ENCODE results near the gene MYH7. TPM values are rescaled to one million over a fixed set of nuclear protein-coding genes. Genes with fewer than 3 reads are reported as not detected.
A peak's percentile ranks its signal among the peaks of the same experiment; 100 is the strongest.

MYH7 gene

DNA sequence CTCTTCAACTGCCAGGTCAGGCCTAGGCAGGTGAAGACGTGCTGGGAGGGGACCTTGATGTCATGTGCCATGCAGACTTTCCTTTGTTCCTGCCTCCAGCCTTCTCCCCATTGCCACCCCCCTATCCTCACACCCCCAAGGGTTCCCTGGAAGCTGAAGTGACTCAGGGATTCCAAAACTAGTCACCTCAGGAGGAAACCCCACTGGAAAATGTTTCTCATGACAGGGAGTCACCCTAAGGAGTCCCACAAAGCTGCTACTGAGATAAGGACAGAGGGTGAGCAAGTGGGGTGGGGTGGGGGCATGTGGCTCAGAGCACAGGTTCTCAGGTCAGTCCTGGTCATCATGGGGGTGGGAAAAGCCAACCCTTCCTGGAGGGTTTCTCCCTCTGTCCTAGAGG lies 65.2 kb downstream of the MYH7 start:
- H3K27me3 ChIP-seq (ENCODE audit: control insufficient read depth, insufficient read depth, low read length), result peaks cover 59% of the 10 kb centered on the region
- H3K9ac ChIP-seq (ENCODE audit: low read depth, low read length), result no peak overlapping the region
- no peak overlapping the region for H3K4me2 ChIP-seq (ENCODE audit: low read length)
- H3K36me3 ChIP-seq (ENCODE audit: insufficient read depth, low read length), result no peaks in the 10 kb centered on the region
- H3K4me1 ChIP-seq (ENCODE audit: control insufficient read depth, insufficient read depth, low read length), result no peaks in the 10 kb centered on the region
- H3K9me3 ChIP-seq (replicated peaks; ENCODE audit: low read length), result no peaks in the 10 kb centered on the region
- H3K4me3 ChIP-seq (ENCODE audit: low read length), result no peak overlapping the region

DNA sequence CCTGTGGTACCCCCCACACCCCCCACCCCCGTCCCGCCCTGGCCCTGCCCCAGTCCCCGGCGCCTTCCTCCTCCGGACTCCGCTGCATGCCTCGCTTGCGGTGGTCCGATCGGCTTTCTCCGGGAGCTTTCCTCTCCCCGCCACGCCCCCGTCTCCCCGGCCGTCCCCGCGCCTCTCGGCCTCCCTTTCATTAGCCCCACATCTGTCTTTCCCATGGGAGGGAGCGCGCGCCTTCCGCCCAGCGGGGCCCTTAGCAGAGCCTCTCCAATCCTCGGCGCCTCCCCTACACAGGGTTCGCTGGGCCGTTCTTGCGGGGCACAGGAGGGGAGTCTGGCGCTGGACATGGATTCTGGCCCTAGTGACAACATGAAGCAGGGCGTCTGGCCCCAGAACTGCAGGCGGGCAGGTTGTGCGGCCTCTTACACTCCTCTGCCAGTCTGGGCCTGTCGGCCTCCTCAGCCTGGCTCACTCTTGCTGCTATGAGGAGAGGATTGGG lies 69.0 kb downstream of the MYH7 start:
- no peaks in the 10 kb centered on the region for H3K4me1 ChIP-seq (ENCODE audit: control insufficient read depth, insufficient read depth, low read length)
- H3K4me3 ChIP-seq (ENCODE audit: low read length), result no peak overlapping the region
- H3K4me2 ChIP-seq (ENCODE audit: low read length), result peak overlapping the region; percentile 20
- no peaks in the 10 kb centered on the region for H3K9me3 ChIP-seq (replicated peaks; ENCODE audit: low read length)
- no peak overlapping the region for H3K9ac ChIP-seq (ENCODE audit: low read depth, low read length)
- no peaks in the 10 kb centered on the region for H3K36me3 ChIP-seq (ENCODE audit: insufficient read depth, low read length)
- H3K27me3 ChIP-seq (ENCODE audit: control insufficient read depth, insufficient read depth, low read length), result peaks cover 77% of the 10 kb centered on the region

DNA sequence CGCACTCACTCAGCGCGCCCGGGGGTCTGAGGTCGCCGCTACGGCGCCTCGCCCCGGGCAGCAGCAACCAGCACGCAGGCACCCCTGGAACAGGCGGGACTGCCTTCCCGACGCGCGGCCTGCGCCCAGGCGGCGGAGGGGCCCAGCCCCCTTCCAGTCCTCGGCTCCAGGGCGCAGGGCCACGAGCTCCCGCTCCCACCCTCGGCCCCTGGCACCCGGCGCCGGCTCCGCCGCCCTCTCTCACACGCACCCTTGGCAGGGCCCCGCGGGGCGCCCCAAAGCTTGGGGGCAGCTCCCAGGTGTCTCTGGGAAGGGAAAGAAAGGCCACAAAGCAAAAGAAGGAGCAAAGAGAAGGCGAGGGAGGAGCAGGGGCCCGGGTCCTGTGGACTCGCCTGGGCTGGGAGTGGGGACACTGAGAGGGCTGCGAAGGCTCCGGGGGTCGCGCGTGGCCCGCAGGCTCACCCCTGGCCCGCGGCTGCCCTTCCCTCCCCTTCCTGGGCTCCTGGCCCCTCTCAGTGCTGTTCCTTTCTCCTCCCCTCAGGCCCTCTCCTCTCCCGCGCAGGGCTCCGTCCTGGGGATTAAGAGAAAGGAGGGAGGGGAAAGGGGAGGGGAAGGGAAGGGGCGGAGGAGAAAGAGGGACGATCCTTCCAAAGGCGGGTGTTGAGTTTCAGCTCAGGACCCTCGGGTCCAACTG lies 69.6 kb downstream of the MYH7 start:
- Histone ChIP-seq H3K9ac (ENCODE audit: low read depth, low read length) (peak overlapping the region; percentile 56), H3K4me1 (ENCODE audit: control insufficient read depth, insufficient read depth, low read length) (no peaks in the 10 kb centered on the region), H3K4me2 (ENCODE audit: low read length) (peak overlapping the region; percentile 76), H3K4me3 (ENCODE audit: low read length) (peak overlapping the region; percentile 61), H3K27me3 (ENCODE audit: control insufficient read depth, insufficient read depth, low read length) (peaks cover 78% of the 10 kb centered on the region), H3K36me3 (ENCODE audit: insufficient read depth, low read length) (no peaks in the 10 kb centered on the region), H3K9me3 (replicated peaks; ENCODE audit: low read length) (no peaks in the 10 kb centered on the region)

DNA sequence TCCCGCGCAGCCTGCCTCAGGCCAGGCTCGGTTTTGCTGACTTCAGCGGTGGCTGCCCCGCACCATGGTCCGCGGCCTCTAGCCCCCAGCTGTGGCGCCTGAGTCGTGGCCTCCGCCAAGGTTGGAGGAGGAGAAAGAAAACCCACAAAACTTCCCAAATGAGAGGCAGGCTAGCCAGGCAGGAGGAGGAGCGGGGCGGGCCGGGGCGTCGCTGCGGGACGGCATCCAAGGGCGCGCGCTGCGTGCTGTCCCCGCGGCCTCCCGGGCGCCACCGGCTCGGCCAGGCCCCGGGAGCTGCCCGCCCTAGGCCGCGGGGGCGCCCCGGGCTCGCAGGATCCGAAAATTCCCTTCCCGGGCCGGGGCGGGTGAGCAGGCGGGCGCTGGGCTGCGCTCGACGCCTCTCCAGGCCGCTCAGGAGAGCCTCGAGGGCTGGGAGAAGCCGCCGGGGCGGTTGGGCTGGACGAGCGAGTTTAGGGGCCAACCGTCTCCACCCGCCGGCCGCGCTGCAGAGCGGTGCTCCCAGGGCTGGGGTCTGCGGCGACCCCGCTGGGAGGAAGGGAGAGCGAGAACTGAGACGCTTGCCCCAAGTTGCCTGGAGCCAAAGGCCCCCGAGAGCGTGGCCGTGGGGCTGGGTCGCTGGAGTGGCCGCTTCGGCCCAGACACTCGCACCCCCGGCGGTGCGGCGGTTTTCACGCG lies 70.3 kb downstream of the MYH7 start, which contains the start of gene EFS:
EFS (minus strand) TSS at position 137 of the 696 bp plus-strand sequence. CDS start 147 bp downstream, outside the sequence.
- Histone ChIP-seq H3K36me3 (ENCODE audit: insufficient read depth, low read length) (no peaks in the 10 kb centered on the region), H3K4me2 (ENCODE audit: low read length) (peak within 1 kb of the TSS; percentile 76), H3K9me3 (replicated peaks; ENCODE audit: low read length) (no peaks in the 10 kb centered on the region), H3K4me1 (ENCODE audit: control insufficient read depth, insufficient read depth, low read length) (no peaks in the 10 kb centered on the region), H3K27me3 (ENCODE audit: control insufficient read depth, insufficient read depth, low read length) (peaks cover 74% of the 10 kb centered on the region), H3K9ac (ENCODE audit: low read depth, low read length) (peak within 1 kb of the TSS; percentile 56), H3K4me3 (ENCODE audit: low read length) (peak within 1 kb of the TSS; percentile 61)

DNA sequence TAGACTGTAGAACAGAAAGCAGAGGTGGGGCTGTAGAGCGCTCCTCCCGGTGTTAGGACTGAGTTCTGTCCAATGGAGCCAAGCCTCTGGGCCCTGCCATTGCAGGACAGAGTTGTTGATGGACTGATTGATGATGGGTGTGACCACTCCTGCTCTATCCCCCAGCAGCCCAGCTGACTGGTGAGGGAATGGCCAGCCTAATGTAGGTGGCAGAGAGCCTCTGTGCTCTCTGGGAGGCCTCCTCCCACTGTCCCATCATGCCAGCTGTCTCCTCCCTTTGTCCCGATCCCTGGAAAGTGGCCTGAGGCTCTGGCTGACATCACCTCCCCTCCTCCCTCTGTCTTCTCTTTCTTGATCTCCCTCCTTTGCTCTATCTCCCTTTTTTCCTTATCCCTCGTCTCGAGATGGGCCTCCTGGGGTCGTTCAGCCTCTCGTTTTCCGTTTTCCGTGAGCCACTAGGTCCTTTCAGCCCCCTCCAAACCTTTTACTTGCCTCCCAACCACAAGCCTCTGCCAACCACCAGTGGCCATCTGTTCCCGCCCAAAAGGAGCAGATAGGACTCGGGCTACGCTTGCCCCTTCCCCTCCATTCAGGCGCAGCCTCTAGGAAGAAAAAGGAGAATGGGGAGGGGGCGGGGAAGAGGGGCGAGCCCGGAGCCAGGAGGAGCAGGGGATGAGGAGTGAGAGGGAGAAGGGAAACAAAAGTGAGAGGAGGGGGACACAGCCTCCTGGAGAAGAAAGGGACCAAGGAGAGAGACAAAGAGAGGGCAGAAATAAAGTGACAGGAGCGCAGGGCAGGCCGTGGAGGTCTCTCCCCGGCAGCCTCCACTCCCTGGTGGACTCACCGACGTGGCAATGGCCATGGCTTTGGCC lies 71.1 kb downstream of the MYH7 start:
- Histone ChIP-seq H3K4me1 (ENCODE audit: control insufficient read depth, insufficient read depth, low read length) (no peaks in the 10 kb centered on the region), H3K4me2 (ENCODE audit: low read length) (peak overlapping the region; percentile 76), H3K36me3 (ENCODE audit: insufficient read depth, low read length) (no peaks in the 10 kb centered on the region), H3K4me3 (ENCODE audit: low read length) (peak overlapping the region; percentile 61), H3K9me3 (replicated peaks; ENCODE audit: low read length) (no peaks in the 10 kb centered on the region), H3K27me3 (ENCODE audit: control insufficient read depth, insufficient read depth, low read length) (peaks cover 68% of the 10 kb centered on the region), H3K9ac (ENCODE audit: low read depth, low read length) (peak overlapping the region; percentile 56)

Small RNA genes within 50 kb of the gene (small RNA-seq; reads per million reads assigned to genes)
- gene MIR208A, result not detected
- gene MIR208B, result 5.6 reads per million, percentile 87 among the genes with 10 or more reads in this experiment

Measured in skeletal muscle satellite cell (primary cell).